ENCODE data around the gene CAPN2. TPM values are rescaled to one million over a fixed set of nuclear protein-coding genes. Genes with fewer than 3 reads are reported as not detected.

Gene CAPN2
- total and polyA plus RNA-seq, 9 donors: 70.6 to 267 (median 171) TPM

- intact Hi-C loops (cut with DNase I): no loop called here
- no peaks in the 10 kb centered on the region for H3K9me3 ChIP-seq
- TF ChIP-seq EP300 (IDR thresholded peaks at IDR 0.05): no peak
- no peak for TF ChIP-seq CTCF (IDR thresholded peaks at IDR 0.05)
- no peak for TF ChIP-seq POLR2A (IDR thresholded peaks at IDR 0.05)
- WGBS, 3 donors: 54 to 64% (median 54%) methylated on average over 5 of the region's 5 CpGs
- no peaks in the 10 kb centered on the region for H3K27me3 ChIP-seq
- H3K27ac ChIP-seq: peak overlapping the region; percentile 39 to 56
- no peaks in the 10 kb centered on the region for H3K36me3 ChIP-seq
- no peak for DNase-seq
- H3K4me1 ChIP-seq (ENCODE audit: insufficient read depth): peaks cover 8% of the 10 kb centered on the region
- no peak overlapping the region for H3K4me3 ChIP-seq
Measured at GRCh38 chr1:223700388-223700918, 11.9 kb upstream of the CAPN2 start.

GRCh38 chr1:223700942-223701637, 11.2 kb upstream of the CAPN2 start:
- Histone ChIP-seq H3K9me3 (no peaks in the 10 kb centered on the region), H3K27ac (peak overlapping the region; percentile 39 to 56), H3K27me3 (no peaks in the 10 kb centered on the region), H3K4me1 (ENCODE audit: insufficient read depth) (peaks cover 12% of the 10 kb centered on the region), H3K36me3 (no peaks in the 10 kb centered on the region), H3K4me3 (no peak overlapping the region)
- intact Hi-C loops (cut with DNase I): no loop called here
- peak; percentile 59 to 75 (median 67) for DNase-seq
- WGBS, 3 donors: 12 to 26% (median 14%) methylated on average over 8 of the region's 8 CpGs
- TF ChIP-seq EP300 (IDR thresholded peaks at IDR 0.05): no peak
- no peak for TF ChIP-seq CTCF (IDR thresholded peaks at IDR 0.05)
- no peak for TF ChIP-seq POLR2A (IDR thresholded peaks at IDR 0.05)

GRCh38 chr1:223702735-223703667, 9.3 kb upstream of the CAPN2 start:
- Histone ChIP-seq H3K4me3 (no peak overlapping the region), H3K27ac (no peak overlapping the region), H3K4me1 (ENCODE audit: insufficient read depth) (peaks cover 22% of the 10 kb centered on the region), H3K36me3 (no peaks in the 10 kb centered on the region), H3K27me3 (no peaks in the 10 kb centered on the region), H3K9me3 (no peaks in the 10 kb centered on the region)
- WGBS, 3 donors: 89 to 96% (median 93%) methylated on average over 4 of the region's 4 CpGs
- intact Hi-C loops (cut with DNase I): no loop called here
- TF ChIP-seq EP300 (IDR thresholded peaks at IDR 0.05): no peak
- TF ChIP-seq POLR2A (IDR thresholded peaks at IDR 0.05): no peak
- no peak for TF ChIP-seq CTCF (IDR thresholded peaks at IDR 0.05)
- no peak for DNase-seq

GRCh38 chr1:223703668-223704013, 8.7 kb upstream of the CAPN2 start:
- Histone ChIP-seq H3K27me3 (no peaks in the 10 kb centered on the region), H3K9me3 (no peaks in the 10 kb centered on the region), H3K4me3 (no peak overlapping the region), H3K36me3 (no peaks in the 10 kb centered on the region), H3K27ac (no peak overlapping the region), H3K4me1 (ENCODE audit: insufficient read depth) (peaks cover 22% of the 10 kb centered on the region)
- 62 to 73% (median 63%) methylated on average over 1 of the region's 1 CpG for whole genome bisulfite sequencing, 3 donors
- intact Hi-C loops (cut with DNase I): no loop called here
- TF ChIP-seq POLR2A (IDR thresholded peaks at IDR 0.05) (no peak), CTCF (IDR thresholded peaks at IDR 0.05) (no peak), EP300 (IDR thresholded peaks at IDR 0.05) (no peak)
- DNase-seq: no peak
